ENCODE results near the gene TRMT6.

DNA sequence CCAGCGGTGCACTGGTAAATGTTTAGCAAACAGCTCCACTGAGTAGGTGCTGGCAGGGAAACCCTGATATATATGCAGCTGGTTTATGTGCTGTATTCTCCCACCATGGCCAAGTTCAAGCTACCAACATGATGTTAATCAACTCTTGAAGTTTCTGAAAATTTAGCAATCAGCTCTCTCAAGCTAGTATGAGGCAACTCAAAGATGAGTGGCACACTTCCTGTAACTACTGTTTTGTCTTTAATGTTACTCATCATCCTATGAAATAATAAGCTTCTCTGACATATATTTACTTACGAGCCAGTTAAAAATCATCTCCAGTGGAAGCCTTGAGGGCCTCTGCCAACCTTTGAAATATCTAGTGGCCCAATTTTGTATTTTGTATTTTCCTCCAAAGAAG lies 54.7 kb downstream of the TRMT6 start:
- TF ChIP-seq POLR2A (IDR thresholded peaks at IDR 0.05; ENCODE audit: low read depth, low read length) (no peak), TAF1 (IDR thresholded peaks at IDR 0.05; ENCODE audit: borderline replicate concordance, low read depth, low read length) (no peak), POLR2AphosphoS5 (IDR thresholded peaks at IDR 0.05; ENCODE audit: low read depth, low read length) (no peak)

All from GM12892 (cell line).